ENCODE measurements around the gene AKAP6.

GRCh38 chr14:32697704-32698103, 368.6 kb downstream of the AKAP6 start:
- TF ChIP-seq CTCF (IDR thresholded peaks at IDR 0.05) = no peak
- TF ChIP-seq POLR2A (IDR thresholded peaks at IDR 0.05) = no peak

All from right lobe of liver (tissue), 4 donors.